Activated CD8-positive, alpha-beta T cell treated with anti-CD3 and anti-CD28 coated beads for 36 hours (primary cell): Measurements from ENCODE around the gene NAP1L4. TPM values are rescaled to one million over a fixed set of nuclear protein-coding genes. Genes with fewer than 3 reads are reported as not detected.

Experiments used
- ATAC-seq: fragments of 200-7000 bp; cut with Tn5 transposase; one replicate; pipeline ENCODE4 v1.10.0; 2021; ENCODE audit warnings: mild to moderate bottlenecking, moderate library complexity
- CTCF ChIA-PET: fragments of 350-600 bp; sonication (Branson Sonifier 250); formaldehyde crosslinking; loops from one replicate; lab custom pipeline; 2021; ENCODE audit warnings: antibody characterized with exemption; lab: Charles Lee
- POLR2A ChIA-PET: fragments of 350-600 bp; sonication (Branson Sonifier 250); formaldehyde crosslinking; loops from one replicate; lab custom pipeline; 2021; ENCODE audit warnings: antibody characterized with exemption; lab: Charles Lee
- DNase-seq: peaks from one replicate; pipeline ENCODE4 v3.0.0-alpha.2; 2020
- H3K27ac Mint-ChIP-seq: one replicate; pipeline ENCODE4 v1.8.0; 2021; ENCODE audit warnings: mild to moderate bottlenecking, mixed read lengths
- H3K27me3 Mint-ChIP-seq: one replicate; pipeline ENCODE4 v1.8.0; 2021; ENCODE audit warnings: mixed read lengths
- H3K36me3 Mint-ChIP-seq: one replicate; pipeline ENCODE4 v1.8.0; 2021; ENCODE audit warnings: low read depth, mixed read lengths
- H3K4me1 Mint-ChIP-seq: one replicate; pipeline ENCODE4 v1.8.0; 2021; ENCODE audit warnings: low read depth, mixed read lengths
- H3K4me3 Mint-ChIP-seq: one replicate; pipeline ENCODE4 v1.8.0; 2021; ENCODE audit warnings: mild to moderate bottlenecking, moderate library complexity, mixed read lengths
- H3K9me3 Mint-ChIP-seq: one replicate; pipeline ENCODE4 v1.8.0; 2021; ENCODE audit warnings: mixed read lengths
- intact Hi-C: fragments of 100-400 bp; cut with micrococcal nuclease; formaldehyde crosslinking; loops from one replicate; pipeline ENCODE4 v1.10.0; 2022
- total RNA-seq, 2 experiments: library from RNA; stranded (reverse); gene quantifications; one replicate each; pipeline ENCODE4 v1.2.3, GENCODE V29; 2021
- TF ChIP-seq, protein P1 (sequence below): fragments of 200-600 bp; IDR thresholded peaks from one replicate; pipeline ENCODE4 v1.8.0; 2022; ENCODE audit warnings: antibody characterized with exemption, mild to moderate bottlenecking

The NAP1L4 gene
- total RNA-seq, 2 experiments from 2014 or later = 212 to 223 TPM

DNA sequence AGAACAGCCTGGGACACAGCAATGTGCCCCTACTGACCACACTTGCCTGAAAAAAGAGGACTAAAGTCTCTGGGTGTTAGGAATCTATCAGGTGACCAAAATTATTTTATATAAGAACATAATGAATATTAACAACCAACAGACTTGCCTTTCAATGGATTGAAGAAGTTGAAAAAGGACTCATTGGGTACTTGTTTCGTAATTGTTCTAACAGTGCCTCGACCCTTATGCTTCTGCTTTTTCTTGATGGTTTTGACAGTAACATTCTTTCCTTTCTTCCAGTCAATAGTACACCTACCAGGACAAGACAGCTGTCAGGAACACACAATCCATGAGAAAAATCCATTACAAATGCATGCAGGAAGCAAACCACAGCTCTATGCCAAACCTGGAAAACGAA is 33.9 kb downstream of the NAP1L4 start:
- no peaks in the 10 kb centered on the region for H3K9me3 Mint-ChIP-seq
- TF ChIP-seq, protein P1, sequence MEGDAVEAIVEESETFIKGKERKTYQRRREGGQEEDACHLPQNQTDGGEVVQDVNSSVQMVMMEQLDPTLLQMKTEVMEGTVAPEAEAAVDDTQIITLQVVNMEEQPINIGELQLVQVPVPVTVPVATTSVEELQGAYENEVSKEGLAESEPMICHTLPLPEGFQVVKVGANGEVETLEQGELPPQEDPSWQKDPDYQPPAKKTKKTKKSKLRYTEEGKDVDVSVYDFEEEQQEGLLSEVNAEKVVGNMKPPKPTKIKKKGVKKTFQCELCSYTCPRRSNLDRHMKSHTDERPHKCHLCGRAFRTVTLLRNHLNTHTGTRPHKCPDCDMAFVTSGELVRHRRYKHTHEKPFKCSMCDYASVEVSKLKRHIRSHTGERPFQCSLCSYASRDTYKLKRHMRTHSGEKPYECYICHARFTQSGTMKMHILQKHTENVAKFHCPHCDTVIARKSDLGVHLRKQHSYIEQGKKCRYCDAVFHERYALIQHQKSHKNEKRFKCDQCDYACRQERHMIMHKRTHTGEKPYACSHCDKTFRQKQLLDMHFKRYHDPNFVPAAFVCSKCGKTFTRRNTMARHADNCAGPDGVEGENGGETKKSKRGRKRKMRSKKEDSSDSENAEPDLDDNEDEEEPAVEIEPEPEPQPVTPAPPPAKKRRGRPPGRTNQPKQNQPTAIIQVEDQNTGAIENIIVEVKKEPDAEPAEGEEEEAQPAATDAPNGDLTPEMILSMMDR = no peak
- DNase-seq (no peak), ATAC-seq (no peak)
- H3K36me3 Mint-ChIP-seq = peaks cover 73% of the 10 kb centered on the region
- CTCF ChIA-PET = interaction anchor here (1.1 to 1.3 kb wide), 2 partner anchors 28 to 31 kb away, joined by 3 to 4 read pairs; no protein-coding TSS in a partner anchor
- H3K4me1 Mint-ChIP-seq = peaks cover 16% of the 10 kb centered on the region
- no peaks in the 10 kb centered on the region for H3K27me3 Mint-ChIP-seq
- no peak overlapping the region for H3K27ac Mint-ChIP-seq
- POLR2A ChIA-PET = interaction anchor here (0.8 to 2.1 kb wide), 3 partner anchors 8 to 16 kb away, joined by 3 to 8 read pairs (median 3); no protein-coding TSS in a partner anchor
- intact Hi-C loops = no loop called here
- no peak overlapping the region for H3K4me3 Mint-ChIP-seq

DNA sequence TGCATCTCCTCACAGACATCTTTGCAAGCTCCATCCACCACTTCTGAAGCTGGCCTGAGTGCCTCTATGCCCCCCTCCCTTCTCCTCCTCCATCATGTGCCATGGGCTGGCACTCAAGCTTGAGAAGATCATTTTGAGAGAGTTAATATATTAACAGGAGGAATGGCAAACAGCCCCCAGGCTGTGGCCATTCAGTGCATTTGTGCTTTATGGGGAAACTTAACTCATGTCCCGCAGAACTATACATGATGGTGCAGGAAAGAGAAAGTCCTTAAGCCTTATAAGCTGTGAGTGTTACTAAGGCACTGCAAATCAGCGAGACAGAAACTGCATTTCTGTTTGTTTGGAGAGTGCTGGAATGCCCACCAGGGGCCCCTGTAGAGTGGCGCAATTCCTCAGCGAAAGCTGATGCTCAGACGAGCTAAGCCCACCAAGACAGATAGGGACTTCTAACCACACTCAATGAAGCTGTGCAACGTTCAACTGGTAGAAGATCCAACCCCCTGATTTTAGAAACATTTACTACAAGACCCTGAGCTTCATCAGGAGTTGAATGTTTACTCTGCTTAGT is 36.1 kb downstream of the NAP1L4 start:
- peak overlapping the region; percentile 23 for H3K27ac Mint-ChIP-seq
- no peaks in the 10 kb centered on the region for H3K9me3 Mint-ChIP-seq
- peaks cover 76% of the 10 kb centered on the region for H3K36me3 Mint-ChIP-seq
- POLR2A ChIA-PET = interaction anchor here (1.2 kb wide), 1 partner anchor 16 kb away, joined by 4 read pairs; no protein-coding TSS in a partner anchor
- intact Hi-C loops = no loop called here
- CTCF ChIA-PET = interaction anchor here (0.6 to 3.5 kb wide), 5 partner anchors 10 to 1932 kb away, joined by 3 to 12 read pairs (median 8); no protein-coding TSS in a partner anchor
- TF ChIP-seq, protein P1 = no peak
- DNase-seq = no peak
- no peak for ATAC-seq
- no peaks in the 10 kb centered on the region for H3K27me3 Mint-ChIP-seq
- peaks cover 25% of the 10 kb centered on the region for H3K4me1 Mint-ChIP-seq
- no peak overlapping the region for H3K4me3 Mint-ChIP-seq

DNA sequence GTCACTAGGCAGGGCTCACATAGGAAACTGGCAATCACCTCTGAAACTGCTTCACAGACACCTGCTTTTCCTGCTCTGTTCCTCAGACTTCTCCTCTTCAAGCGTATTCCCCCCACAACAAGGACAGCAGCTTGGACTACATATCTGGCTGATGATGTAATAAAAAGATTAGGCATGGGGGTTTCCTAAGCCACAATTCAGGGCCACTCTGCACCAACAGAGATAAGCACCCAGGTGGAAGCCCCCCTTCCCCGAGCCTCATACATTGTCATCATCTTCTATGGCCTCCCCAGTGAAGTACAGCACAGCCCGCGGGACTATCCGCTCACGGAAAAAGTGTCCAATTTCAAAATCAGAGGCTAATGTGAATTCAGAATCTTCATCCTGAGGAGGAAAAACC is 37.9 kb downstream of the NAP1L4 start:
- CTCF ChIA-PET = interaction anchor here (0.7 to 3.5 kb wide), 9 partner anchors 8 to 422 kb away, joined by 3 to 12 read pairs (median 3); no protein-coding TSS in a partner anchor
- H3K4me3 Mint-ChIP-seq = no peak overlapping the region
- POLR2A ChIA-PET = interaction anchor here (0.8 to 2.8 kb wide), 6 partner anchors 10 to 81 kb away, joined by 3 to 11 read pairs (median 4); no protein-coding TSS in a partner anchor
- intact Hi-C loops = no loop called here
- H3K4me1 Mint-ChIP-seq = peaks cover 34% of the 10 kb centered on the region
- H3K9me3 Mint-ChIP-seq = no peaks in the 10 kb centered on the region
- peak overlapping the region; percentile 70 for H3K27ac Mint-ChIP-seq
- TF ChIP-seq, protein P1 = no peak
- DNase-seq (no peak), ATAC-seq (no peak)
- H3K36me3 Mint-ChIP-seq = peaks cover 74% of the 10 kb centered on the region
- no peaks in the 10 kb centered on the region for H3K27me3 Mint-ChIP-seq

DNA sequence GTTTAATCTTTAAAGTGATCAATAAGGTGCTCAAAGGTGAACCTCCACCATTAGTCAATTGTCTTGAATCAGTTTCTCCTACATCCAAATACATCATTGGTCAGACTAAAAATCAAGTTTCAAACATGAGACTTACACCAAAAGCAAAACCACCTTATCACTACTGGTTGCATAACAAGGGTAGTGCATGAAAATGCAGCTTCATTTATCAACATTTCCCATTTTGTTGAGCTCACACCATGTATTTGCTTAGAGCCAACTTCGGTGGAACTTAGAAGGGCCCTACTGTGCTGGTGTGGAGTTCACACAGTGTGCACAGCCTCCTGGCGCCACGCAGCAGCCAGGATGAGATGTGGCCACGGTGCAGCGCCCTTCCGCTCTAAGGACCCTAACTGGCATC is 39.8 kb downstream of the NAP1L4 start:
- H3K27me3 Mint-ChIP-seq = no peaks in the 10 kb centered on the region
- no peak for ATAC-seq

More for the DNA sequence above, 39.8 kb downstream of the NAP1L4 start:
- H3K9me3 Mint-ChIP-seq = no peaks in the 10 kb centered on the region
- TF ChIP-seq, protein P1 = no peak
- CTCF ChIA-PET = interaction anchor here (1.0 to 1.7 kb wide), 3 partner anchors 10 to 419 kb away, joined by 3 read pairs; no protein-coding TSS in a partner anchor
- no peak for DNase-seq
- peaks cover 47% of the 10 kb centered on the region for H3K4me1 Mint-ChIP-seq
- intact Hi-C loops = no loop called here
- peaks cover 77% of the 10 kb centered on the region for H3K36me3 Mint-ChIP-seq
- POLR2A ChIA-PET = interaction anchor here (1.1 to 2.8 kb wide), 5 partner anchors 8 to 23 kb away, joined by 3 to 11 read pairs (median 5); no protein-coding TSS in a partner anchor
- peak overlapping the region; percentile 45 for H3K27ac Mint-ChIP-seq
- no peak overlapping the region for H3K4me3 Mint-ChIP-seq
